Activated CD4-positive, alpha-beta T cell treated with anti-CD3 and anti-CD28 coated beads, Interleukin-2, amount 50 U/mL, for 1 hour (primary cell): ENCODE results near the gene GPD2.
"Not testable (repeated sequence)": the region's sequence is repeated elsewhere in the genome, so short reads cannot be mapped to it uniquely, and the experiment has no call there.

Experiments
- DNase-seq: peaks from one replicate; pipeline ENCODE4 v3.0.0-alpha.2; 2020

The GPD2 gene

GRCh38 chr2:156598563-156598962 lies 162.4 kb downstream of the GPD2 start:
- no peak for DNase-seq

DNA sequence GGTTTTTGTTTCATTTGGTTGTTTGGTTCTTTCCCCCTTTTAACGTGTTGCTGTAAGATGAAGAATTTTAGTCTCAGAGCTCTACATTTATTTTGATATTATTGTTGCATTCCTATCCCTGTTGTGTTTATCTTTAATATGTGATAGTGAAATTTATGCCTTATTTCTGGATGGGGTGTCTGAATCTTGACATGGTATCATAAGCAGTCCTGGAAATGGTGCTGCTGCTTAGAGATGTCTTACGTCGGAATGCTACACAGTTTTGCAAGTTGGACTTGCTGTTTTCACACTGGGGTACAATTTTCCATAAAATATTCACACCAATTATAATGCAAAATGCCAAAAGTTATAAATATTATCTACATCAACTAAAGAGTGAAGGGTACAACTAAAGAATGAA lies 164.0 kb downstream of the GPD2 start:
- DNase-seq: no peak

DNA sequence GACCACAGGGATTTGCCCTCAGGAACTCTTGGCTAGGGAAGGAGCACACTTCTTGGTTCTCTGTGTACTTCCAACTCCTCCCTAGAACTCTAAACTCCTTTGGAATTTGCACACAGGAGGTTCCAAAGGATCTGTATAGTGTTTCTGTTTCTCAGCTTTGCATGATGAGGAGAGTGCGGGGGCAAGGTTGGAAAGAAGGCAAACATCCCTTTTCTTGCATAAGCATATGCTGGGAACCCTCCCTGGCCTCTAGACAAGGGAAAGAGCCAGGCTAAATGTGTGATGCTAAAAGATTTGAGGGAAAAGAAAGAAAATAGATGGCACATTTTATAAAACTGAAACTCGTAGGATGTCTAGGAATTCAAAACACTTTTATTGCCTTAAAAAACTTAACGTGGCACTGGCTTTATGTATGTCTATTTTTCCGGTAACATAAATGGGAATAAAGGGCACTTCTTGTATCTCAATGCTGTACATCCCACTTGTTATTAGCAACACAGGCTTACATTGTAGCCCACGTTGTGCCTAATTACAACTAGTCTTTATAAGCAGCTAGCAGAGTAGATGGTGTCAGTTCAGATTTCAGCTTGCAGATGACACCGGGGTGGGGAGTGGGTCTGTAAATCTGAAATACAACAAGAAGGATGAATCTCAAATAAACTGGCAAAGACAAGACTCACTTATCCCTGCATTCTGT lies 165.8 kb downstream of the GPD2 start:
- no peak for DNase-seq

DNA sequence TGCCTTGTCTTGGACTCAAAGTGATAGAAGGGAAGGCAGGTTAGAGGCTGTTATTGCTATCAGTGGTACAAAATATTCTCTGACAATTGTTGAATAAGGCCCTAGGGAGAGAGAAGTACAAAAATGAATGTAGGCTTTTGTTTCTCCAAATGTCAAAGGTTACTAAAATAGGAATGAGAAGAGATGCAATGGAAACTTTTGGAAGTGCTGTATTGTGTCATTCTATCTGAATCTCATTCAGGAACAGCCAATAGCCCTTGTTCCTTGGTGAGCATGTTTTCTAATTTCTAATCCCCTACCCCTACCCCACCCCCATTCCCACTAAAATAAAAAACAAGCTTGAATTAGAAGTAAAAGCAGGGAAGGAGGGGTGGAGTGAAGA lies 166.4 kb downstream of the GPD2 start:
- DNase-seq: no peak

GRCh38 chr2:156615836-156616322 lies 179.7 kb downstream of the GPD2 start:
- no peak for DNase-seq

DNA sequence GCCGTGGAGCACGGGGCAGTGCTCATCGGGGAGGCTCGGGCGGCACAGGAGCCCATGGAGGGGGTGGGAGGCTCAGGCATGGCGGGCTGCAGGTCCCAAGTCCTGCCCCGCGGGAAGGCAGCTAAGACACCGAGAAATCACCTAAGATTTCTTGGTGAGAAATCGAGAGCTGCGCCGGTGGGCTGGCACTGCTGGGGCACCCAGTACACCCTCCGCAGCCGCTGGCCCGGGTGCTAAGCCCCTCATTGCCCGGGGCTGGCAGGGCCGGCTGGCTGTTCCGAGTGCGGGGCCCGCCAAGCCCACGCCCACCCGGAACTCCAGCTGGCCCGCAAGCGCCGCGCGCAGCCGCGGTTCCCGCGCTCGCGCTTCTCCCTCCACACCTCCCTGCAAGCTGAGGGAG lies 181.9 kb downstream of the GPD2 start:
- not testable (repeated sequence) for DNase-seq

GRCh38 chr2:156619021-156619539 lies 182.9 kb downstream of the GPD2 start:
- no peak for DNase-seq

GRCh38 chr2:156622491-156622890 lies 186.3 kb downstream of the GPD2 start:
- no peak for DNase-seq

DNA sequence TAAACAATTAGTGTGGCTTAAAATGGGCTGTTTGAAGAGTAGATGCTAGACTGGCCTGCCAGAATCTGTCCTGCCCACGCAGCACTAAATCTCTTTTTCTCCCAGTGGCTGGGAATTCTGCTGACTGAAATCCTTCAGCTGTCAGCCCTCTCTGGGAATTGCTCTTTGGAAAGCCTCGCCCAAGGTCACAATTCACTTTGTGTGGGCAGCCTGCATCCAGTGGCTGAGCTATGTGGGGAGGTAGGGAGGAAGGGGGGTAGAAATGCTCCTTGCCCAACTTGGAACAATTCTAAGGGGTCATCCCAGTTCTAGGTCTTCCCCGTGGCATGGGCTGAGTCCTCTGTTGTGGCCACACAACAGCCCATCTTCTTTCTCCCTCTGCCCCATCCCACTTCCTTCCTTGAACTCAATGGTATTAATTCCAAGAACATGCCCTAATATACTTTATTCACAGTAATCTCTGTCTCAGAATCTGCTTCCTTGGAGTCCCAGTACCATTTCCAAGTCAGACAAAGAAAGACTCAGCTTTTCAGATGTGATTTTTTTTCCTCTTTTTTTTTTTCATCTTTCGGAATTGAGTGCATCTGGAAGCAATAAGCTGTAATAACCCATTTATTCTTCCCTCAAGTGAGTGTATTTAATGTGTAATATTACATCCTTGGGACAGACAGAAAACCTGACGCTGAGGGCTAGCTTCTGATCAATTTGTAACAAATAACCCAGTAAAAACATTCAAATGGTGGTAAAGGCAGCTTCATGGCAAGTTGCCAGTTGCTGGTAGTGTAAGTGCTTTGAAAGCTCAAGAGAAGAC lies 189.4 kb downstream of the GPD2 start:
- no peak for DNase-seq

DNA sequence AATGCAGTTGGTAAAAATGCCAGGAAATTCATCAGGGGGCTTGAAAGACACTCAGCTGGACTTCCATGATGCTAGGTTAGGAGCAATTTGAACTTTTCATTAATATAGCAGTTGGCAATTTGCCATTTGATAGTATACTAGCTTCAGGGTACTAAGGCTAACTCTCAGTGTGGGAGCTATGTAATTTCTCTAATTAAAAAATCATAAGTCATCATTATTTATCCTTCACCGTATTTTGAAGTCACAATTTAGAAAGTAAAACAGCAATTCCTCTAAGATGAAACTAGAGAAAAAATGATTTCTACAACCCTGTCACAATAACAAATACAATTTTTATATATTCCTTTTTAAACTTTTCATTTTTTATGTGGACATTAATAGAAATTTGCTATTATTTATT lies 190.8 kb downstream of the GPD2 start:
- DNase-seq: no peak

DNA sequence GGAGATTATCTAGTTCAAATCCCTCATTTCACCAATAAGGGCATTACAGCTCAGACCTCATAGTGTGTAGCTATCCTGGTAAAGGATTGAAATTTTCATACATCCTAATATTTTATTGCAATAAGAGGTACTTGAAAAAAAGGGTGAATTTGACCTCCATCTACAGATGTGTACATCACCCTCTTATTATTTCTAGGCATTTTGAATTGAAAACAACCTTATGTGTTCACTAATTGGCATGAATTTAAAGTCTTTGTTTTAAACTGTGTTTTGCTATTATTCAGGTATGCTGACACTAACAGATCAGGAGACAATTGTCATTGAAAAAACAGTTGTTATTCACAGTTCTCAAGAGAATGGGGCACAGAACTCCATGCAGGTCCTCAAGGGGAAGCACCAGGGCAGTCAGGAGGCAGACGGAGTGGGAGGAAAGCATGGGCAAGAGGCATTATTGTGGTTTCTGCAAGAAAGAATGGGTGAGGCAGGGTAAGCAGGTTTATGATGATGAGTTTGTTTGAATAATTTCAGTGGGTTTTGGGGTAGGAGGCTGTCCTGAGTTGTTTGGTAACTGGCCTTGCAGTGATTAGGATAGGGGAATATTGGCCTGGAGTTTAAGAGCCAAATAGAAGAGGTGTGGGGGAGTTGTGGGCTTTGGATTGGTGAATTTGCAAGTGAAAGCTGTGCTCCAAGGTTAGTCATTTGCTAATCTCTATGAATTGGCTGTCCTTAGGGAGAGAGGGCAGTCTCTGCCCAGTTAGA lies 194.6 kb downstream of the GPD2 start:
- no peak for DNase-seq

GRCh38 chr2:156635646-156636045 lies 199.5 kb downstream of the GPD2 start:
- DNase-seq: no peak
